ENCODE results near the gene SOX6. TPM values are rescaled to one million over a fixed set of nuclear protein-coding genes. Genes with fewer than 3 reads are reported as not detected.

The SOX6 gene
- total and polyA plus RNA-seq, 2 of the 13 experiments (the other 11 are each of a cell fraction or from before 2014, with no cell fraction given), result 2.6 to 11.2 TPM

DNA sequence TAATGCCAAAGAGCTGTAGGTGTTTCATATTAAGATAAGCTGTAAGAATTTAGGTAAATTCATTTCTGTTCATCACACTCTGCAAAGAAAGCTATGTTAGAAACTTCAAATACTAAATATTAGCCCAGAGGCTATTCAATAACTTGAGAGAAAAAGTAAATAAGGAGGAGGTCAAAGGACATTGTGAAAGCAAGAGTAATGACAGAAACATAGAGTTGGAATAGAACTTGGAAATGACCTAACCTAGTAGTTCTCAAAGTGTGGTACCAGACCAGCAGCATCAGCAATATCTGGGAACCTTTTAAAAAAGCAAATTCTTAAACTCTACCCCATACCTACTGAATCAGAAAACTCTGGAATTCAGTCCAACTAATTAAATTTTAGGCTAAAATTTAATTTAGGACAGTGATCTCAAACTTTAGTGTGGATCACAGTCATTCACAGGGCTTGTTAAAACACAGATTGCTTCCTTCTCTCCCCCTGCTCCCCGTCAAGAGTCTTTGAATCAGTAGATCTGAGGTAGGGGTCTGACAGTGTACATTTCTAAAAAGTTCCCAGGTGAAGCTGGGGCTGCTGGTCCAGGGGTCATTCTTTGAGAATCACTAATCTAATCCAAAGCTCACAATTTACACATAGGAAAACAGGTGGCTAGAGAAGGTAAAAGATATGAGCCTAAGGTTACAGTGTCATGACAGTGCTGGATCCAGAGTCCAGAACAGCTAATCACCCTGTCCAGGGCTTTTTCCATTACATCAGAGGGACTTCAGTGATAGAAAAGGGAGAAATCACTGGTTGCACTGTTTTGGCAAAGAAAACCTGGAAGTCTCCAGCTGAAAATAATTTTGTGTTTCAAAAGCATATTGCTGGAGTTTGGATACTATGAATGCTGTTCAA is 241.1 kb downstream of the SOX6 start (continued):
- TF ChIP-seq DR1 (CRISPR knock-in tag; IDR thresholded peaks at IDR 0.05), result no peak
- no peak for TF ChIP-seq TAF1 (CRISPR knock-in tag; IDR thresholded peaks at IDR 0.05)
- TF ChIP-seq RBFOX2 (IDR thresholded peaks at IDR 0.05; ENCODE audit: low read depth, low read length), result 0 out of 2 replicates have a peak, but pooled peaks have one; percentile 31
- no peak for TF ChIP-seq ZBTB8A (CRISPR knock-in tag; IDR thresholded peaks at IDR 0.05; ENCODE audit: borderline replicate concordance, low read depth)
- TF ChIP-seq NFE2L1 (CRISPR knock-in tag; IDR thresholded peaks at IDR 0.05; ENCODE audit: borderline replicate concordance), result no peak
- no peak for TF ChIP-seq RFX1 (IDR thresholded peaks at IDR 0.05)
- TF ChIP-seq, protein P1, sequence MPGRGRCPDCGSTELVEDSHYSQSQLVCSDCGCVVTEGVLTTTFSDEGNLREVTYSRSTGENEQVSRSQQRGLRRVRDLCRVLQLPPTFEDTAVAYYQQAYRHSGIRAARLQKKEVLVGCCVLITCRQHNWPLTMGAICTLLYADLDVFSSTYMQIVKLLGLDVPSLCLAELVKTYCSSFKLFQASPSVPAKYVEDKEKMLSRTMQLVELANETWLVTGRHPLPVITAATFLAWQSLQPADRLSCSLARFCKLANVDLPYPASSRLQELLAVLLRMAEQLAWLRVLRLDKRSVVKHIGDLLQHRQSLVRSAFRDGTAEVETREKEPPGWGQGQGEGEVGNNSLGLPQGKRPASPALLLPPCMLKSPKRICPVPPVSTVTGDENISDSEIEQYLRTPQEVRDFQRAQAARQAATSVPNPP (CRISPR knock-in tag; IDR thresholded peaks at IDR 0.05), result no peak
- TF ChIP-seq, protein P2, sequence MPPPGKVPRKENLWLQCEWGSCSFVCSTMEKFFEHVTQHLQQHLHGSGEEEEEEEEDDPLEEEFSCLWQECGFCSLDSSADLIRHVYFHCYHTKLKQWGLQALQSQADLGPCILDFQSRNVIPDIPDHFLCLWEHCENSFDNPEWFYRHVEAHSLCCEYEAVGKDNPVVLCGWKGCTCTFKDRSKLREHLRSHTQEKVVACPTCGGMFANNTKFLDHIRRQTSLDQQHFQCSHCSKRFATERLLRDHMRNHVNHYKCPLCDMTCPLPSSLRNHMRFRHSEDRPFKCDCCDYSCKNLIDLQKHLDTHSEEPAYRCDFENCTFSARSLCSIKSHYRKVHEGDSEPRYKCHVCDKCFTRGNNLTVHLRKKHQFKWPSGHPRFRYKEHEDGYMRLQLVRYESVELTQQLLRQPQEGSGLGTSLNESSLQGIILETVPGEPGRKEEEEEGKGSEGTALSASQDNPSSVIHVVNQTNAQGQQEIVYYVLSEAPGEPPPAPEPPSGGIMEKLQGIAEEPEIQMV (CRISPR knock-in tag; IDR thresholded peaks at IDR 0.05; ENCODE audit: low read depth), result no peak
- TF ChIP-seq, protein P3, sequence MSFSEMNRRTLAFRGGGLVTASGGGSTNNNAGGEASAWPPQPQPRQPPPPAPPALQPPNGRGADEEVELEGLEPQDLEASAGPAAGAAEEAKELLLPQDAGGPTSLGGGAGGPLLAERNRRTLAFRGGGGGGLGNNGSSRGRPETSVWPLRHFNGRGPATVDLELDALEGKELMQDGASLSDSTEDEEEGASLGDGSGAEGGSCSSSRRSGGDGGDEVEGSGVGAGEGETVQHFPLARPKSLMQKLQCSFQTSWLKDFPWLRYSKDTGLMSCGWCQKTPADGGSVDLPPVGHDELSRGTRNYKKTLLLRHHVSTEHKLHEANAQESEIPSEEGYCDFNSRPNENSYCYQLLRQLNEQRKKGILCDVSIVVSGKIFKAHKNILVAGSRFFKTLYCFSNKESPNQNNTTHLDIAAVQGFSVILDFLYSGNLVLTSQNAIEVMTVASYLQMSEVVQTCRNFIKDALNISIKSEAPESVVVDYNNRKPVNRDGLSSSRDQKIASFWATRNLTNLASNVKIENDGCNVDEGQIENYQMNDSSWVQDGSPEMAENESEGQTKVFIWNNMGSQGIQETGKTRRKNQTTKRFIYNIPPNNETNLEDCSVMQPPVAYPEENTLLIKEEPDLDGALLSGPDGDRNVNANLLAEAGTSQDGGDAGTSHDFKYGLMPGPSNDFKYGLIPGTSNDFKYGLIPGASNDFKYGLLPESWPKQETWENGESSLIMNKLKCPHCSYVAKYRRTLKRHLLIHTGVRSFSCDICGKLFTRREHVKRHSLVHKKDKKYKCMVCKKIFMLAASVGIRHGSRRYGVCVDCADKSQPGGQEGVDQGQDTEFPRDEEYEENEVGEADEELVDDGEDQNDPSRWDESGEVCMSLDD (CRISPR knock-in tag; IDR thresholded peaks at IDR 0.05; ENCODE audit: borderline replicate concordance), result no peak
- peak; percentile 94 for TF ChIP-seq RARA (CRISPR knock-in tag; IDR thresholded peaks at IDR 0.05)
- TF ChIP-seq NFIC (IDR thresholded peaks at IDR 0.05; ENCODE audit: low read length), result peak; percentile 89
- TF ChIP-seq, protein P4, sequence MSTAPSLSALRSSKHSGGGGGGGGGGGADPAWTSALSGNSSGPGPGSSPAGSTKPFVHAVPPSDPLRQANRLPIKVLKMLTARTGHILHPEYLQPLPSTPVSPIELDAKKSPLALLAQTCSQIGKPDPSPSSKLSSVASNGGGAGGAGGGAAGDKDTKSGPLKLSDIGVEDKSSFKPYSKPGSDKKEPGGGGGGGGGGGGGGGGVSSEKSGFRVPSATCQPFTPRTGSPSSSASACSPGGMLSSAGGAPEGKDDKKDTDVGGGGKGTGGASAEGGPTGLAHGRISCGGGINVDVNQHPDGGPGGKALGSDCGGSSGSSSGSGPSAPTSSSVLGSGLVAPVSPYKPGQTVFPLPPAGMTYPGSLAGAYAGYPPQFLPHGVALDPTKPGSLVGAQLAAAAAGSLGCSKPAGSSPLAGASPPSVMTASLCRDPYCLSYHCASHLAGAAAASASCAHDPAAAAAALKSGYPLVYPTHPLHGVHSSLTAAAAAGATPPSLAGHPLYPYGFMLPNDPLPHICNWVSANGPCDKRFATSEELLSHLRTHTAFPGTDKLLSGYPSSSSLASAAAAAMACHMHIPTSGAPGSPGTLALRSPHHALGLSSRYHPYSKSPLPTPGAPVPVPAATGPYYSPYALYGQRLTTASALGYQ (CRISPR knock-in tag; IDR thresholded peaks at IDR 0.05), result peak; percentile 81; the same call in 1 of the 2 replicates
- TF ChIP-seq ZNF160 (CRISPR knock-in tag; IDR thresholded peaks at IDR 0.05), result no peak
- no peak for TF ChIP-seq SMAD3 (CRISPR knock-in tag; IDR thresholded peaks at IDR 0.05)
- TF ChIP-seq, protein P5, sequence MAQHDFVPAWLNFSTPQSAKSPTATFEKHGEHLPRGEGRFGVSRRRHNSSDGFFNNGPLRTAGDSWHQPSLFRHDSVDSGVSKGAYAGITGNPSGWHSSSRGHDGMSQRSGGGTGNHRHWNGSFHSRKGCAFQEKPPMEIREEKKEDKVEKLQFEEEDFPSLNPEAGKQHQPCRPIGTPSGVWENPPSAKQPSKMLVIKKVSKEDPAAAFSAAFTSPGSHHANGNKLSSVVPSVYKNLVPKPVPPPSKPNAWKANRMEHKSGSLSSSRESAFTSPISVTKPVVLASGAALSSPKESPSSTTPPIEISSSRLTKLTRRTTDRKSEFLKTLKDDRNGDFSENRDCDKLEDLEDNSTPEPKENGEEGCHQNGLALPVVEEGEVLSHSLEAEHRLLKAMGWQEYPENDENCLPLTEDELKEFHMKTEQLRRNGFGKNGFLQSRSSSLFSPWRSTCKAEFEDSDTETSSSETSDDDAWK (CRISPR knock-in tag; IDR thresholded peaks at IDR 0.05), result no peak
- no peak for TF ChIP-seq NBN (conservative IDR thresholded peaks at IDR 0.05)
- no peak for TF ChIP-seq ZNF101 (CRISPR knock-in tag; IDR thresholded peaks at IDR 0.05; ENCODE audit: borderline replicate concordance, low read depth)
- no peak for TF ChIP-seq MED13 (CRISPR knock-in tag; IDR thresholded peaks at IDR 0.05)
- no peak for TF ChIP-seq ZNF577 (CRISPR knock-in tag; IDR thresholded peaks at IDR 0.05; ENCODE audit: borderline replicate concordance, low read depth)
- TF ChIP-seq TARDBP (CRISPR knock-in tag; IDR thresholded peaks at IDR 0.05), result peak; percentile 36; the same call in 1 of the 2 replicates
